UCSD-AML1 (cell line): ENCODE measurements around the gene DYRK1B.
A peak's percentile ranks its signal among the peaks of the same experiment; 100 is the strongest.
"Not testable (repeated sequence)": the region's sequence is repeated elsewhere in the genome, so short reads cannot be mapped to it uniquely, and the experiment has no call there.

Experiments used
- DNase-seq: peaks from one replicate; lab custom pipeline; 2025; ENCODE audit not compliant: unreplicated experiment; lab: John Stamatoyannopoulos, UW

DYRK1B gene

DNA sequence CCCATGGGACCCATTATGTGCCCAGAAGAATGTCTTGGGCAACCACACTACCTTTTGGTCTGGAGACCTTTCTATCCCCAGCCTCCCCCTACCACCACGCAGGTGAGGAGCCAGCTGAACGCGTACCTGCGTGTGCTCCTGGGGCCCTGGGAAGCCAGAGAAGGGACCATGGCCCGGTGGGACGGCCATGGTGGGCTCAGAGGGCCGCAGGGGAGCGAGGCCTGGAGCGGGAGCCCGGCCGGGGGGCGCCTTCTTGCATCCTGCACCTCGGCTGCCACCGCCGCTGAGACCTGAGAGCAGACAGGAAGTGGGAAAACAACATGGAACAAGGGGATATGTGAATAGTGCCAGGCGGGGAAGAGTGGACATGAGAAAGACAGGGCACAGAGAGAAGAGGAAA lies 2.3 kb downstream of the DYRK1B start:
- no peak for DNase-seq

GRCh38 chr19:39830847-39831246 lies 3.1 kb downstream of the DYRK1B start:
- DNase-seq = no peak

DNA sequence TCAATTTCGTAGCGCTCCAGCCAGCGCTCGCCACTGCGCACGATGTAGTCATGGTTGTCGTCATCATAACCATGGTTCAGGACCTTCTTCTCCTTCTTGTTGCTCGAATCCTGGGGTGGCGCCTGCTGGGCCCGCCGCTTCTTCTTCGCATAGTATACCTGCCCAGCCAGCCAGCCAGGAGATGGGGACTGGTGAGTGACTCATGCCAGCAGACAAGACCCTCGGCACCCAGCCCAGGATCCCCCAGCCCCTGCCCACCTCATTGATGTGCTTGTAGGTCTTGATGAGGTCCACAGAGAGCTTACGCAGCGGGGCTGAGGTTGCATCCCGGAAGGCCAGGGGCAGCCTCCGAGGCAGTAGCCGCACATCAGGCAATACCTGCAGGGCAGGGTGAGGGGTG lies 3.6 kb downstream of the DYRK1B start:
- no peak for DNase-seq

DNA sequence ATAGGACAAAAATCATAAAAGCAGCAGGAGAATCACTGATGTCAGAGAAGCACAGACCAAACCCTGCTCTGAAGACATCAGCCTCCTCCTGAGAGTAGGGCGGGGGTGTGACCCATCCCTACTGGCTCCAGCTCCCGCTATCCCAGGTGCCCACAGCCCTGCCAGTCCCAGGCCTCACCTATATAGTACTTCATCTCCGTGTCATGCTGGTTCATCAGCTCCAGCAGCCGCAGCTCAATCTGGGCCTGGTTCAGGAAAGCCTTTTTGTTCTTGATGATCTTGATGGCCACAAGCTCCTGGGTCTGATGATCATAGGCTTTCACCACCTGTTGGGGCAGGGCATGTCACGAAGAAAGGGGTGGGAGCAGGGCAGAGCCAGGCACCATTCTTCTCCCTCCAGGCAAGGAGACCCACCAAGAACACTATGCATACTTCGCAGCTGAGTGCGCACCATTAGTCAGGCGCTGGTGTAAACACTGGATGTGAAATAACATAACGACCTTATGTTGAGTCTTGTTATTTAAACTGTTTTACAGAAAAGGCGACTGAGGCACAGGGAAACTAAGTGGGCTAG lies 4.2 kb downstream of the DYRK1B start:
- DNase-seq = no peak

GRCh38 chr19:39828654-39829032 lies 5.3 kb downstream of the DYRK1B start:
- no peak for DNase-seq

DNA sequence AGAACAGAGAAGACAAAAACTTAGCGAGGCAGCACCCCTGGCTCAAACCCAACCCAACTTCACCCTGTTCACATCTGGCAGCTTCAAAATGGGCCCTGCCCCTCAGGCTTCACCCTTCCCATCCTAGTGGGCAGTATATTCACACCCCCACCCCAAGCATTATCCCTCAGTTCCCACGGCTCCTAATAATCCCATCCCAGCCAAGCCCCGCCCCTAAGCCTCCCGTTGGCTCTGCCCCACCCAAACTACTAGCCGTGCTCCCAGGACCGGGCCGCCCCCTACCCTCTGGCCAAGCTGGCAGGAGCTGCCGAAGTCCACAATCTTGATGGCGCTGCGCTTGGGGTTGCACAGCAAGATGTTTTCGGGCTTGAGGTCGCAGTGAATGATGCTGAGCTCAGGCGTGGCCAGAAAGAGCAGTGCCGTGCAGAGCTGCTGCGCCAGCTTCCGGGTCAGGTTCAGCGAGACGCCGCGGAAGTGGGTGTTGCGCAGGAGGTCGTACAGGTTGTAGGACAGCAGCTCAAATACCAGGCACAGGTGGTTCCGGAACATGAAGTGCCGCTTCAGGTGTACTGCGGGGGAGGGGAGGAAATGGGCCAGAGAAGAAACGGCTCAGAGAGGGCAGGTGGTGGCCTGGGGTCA lies 5.8 kb downstream of the DYRK1B start:
- no peak for DNase-seq

DNA sequence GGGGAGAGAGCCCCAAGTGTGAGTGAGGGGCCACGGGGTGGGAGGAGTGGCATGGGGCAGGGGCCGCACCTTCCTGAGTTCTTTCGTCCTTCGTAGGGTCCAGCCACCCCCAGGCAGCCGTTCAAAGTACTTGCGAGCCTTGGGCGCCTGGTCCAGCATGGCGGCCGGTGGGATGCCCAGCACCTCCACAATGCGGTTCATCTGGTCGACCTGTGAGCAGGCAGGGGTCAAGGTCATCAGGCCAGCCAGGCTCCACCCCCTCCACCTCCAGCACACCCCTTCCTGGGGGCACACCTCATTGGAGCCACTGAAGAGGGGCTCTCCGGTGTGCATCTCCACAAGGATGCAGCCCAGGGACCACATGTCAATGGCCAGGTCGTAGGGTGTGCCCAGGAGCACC lies 6.7 kb downstream of the DYRK1B start:
- DNase-seq = no peak

DNA sequence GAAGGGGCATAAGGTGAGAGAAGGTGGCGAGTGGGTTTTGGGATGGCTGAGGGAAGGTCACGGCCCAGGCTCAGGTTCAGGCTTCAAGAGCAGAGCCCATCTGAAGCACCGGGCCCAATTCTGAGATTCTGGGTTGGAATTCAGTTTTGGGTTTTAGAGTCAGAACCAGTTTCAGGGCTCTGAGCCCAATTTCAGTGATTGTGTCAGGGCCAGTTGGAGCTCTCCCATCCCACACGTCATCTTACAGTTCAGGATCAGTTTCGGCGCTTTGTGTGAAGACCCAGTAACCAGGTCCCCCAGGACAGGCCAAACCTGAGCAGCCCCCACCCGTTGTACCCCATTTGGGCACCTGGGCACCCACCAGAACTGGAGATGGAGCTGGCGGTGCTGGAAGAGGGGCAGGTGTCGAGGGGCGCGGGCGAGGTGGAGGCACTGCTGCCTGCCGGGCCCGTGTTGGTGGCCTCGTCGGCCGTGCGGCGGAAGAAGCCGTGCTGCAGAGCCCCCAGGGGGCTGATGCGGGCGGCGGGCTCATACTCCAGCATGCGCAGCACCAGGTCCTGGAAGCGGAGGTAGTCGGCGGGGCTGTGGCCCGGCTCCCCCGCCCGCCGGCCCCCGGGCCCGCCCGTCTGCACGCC lies 7.5 kb downstream of the DYRK1B start:
- DNase-seq = no peak

GRCh38 chr19:39825531-39826076 lies 8.4 kb downstream of the DYRK1B start:
- no peak for DNase-seq

DNA sequence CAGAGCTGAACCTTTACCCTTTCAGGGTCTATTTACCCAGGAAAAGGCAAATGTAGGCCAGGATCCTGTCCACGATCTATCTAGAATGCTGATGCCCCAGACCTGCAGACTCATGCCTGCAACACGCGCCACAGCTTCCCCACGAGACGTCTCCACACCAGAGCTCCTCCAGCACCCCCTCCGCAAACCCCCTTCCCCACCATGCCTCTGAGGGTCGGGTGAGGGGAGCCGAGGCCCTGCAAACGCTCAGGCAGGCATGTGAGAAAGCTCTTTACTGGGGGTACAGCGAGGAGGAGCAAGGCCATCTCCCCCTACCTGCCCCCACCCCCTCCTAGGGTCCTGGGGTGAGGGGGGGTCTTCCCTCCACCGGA lies 8.9 kb downstream of the DYRK1B start:
- DNase-seq = no peak

- DNase-seq = peak; percentile 25
Observed at GRCh38 chr19:39824143-39825092, 9.5 kb downstream of the DYRK1B start.

- DNase-seq = no peak
Observed at GRCh38 chr19:39823686-39824085, 10.3 kb downstream of the DYRK1B start.

DNA sequence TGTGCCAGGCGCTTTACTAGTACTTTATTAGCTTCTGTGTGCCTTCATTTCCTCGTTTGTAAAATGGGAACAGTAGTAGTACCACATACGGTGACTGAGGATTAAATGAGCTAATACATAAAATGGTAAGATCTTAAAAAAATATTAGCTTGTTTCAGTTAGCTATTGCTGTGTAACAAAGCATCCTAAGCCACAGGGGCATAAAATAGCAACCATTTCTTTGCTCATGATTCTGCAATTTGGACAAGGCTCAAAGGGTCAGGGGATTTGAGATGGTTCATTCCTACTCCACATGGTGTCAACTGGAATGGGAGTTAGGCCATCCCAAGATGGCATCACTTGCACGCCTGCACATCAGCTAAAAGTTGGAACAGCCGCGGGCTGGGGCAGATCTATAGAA lies 13.3 kb downstream of the DYRK1B start:
- DNase-seq = no peak

- no peak for DNase-seq
Observed at GRCh38 chr19:39819786-39820185, 14.2 kb downstream of the DYRK1B start.

- DNase-seq = no peak
Observed at GRCh38 chr19:39818626-39819097, 15.3 kb downstream of the DYRK1B start.

DNA sequence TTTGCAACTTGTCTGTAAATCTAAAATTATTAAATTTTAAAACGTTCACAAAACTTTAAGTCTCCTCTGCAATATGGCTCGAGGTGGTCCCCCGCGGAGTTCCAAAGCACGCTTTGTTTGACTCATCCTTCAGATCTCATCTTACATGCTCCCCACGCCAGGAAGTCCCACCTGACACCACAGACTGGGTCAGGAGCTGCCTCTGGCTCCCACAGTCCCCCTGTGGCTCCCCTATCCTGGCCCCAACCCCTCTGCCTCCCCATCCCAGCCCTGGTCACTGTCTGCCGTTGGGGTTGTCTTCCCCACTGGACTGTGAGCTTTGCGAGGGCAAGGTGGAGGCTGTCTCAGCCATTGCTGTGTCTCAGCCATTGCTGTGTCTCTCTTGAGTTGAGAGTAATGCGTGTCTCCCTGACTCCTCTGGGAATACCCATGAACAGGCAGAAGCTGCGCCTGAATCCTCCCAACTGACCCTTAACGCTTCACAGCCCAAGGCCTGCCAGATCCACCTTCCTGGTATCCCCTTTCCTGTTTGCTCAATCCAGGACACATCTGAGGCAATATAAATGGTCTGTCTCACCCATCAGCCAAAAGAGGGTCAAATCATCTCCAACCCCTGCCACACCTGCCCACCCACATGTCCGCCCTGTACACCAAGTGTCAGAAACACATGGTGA lies 15.9 kb downstream of the DYRK1B start:
- no peak for DNase-seq

- DNase-seq = no peak
Observed at GRCh38 chr19:39816287-39817048, 17.5 kb downstream of the DYRK1B start.

- no peak for DNase-seq
Observed at GRCh38 chr19:39814595-39814994, 19.4 kb downstream of the DYRK1B start.

DNA sequence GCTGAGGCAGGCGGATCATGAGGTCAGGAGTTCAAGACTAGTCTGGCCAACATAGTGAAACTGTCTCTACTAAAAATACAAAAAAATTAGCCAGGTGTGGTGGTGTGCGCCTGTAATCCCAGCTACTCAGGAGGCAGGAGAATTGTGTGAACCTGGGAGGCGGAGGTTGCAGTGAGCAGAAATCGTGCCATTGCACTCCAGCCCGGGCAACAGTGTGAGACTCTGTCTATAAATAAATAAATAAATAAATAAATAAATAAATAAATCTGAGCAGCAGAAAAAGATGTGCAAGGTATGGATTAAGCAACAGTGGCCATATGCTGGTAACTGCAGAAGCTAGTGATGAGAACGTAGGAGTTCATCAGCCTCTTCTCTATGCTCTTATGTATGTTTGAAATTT lies 19.9 kb downstream of the DYRK1B start:
- DNase-seq = not testable (repeated sequence)
